ENCODE results near the gene PGAM5.

The PGAM5 gene

DNA sequence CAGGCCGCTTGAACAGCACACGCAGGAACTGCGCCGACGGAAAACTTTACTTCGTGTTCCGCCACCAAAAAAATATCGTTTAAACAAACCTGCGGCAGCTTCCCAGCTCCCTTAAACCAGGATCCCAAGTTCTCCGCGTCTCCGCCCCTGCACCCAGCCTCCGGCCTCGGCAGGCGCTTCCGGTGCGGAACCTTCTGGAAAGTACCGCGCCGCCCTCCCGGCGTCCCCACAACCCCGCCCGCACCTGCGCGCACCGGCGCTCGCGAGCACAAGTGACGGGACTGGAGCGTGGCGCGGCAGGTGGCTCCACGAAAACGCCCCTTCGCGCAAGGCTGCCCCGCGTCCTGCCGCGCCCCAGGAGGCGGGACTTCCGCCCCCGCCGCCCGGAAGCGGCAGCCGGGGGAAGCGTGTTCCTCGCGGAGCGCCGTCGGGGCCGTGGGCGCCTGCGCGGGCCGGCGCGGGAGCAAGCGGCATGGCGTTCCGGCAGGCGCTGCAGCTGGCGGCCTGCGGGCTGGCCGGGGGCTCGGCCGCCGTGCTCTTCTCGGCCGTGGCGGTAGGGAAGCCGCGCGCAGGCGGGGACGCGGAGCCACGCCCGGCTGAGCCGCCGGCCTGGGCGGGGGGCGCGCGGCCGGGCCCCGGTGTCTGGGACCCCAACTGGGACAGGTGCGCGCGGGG lies at the start of gene PGAM5:
Gene PGAM5 (plus strand): TSS at position 438 of the 675 bp plus-strand sequence. CDS start 35 bp downstream, at position 473.
- peak; percentile 81 for DNase-seq (ENCODE audit: low spot score)

DNA sequence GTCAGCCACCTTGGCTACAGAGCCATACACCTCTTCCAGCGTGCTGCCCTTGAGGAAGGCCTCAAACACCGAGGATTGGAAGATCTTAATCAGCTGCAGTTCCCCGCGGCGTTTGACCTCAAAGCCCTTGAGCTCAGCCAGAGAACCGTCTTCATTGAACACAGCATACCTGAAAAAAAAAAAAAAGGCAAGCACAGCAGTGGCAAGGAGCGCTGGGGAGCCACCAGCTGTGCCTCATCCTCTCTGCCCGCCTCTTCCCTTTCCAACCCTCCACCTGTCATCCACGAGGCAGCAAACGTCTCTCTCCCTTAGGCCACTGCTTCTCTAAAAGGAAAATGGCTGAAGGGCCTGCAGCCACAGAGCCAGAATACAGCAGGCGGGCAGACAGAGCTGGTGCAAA lies 49.6 kb upstream of the PGAM5 start:
- no peak for DNase-seq (ENCODE audit: low spot score)

DNA sequence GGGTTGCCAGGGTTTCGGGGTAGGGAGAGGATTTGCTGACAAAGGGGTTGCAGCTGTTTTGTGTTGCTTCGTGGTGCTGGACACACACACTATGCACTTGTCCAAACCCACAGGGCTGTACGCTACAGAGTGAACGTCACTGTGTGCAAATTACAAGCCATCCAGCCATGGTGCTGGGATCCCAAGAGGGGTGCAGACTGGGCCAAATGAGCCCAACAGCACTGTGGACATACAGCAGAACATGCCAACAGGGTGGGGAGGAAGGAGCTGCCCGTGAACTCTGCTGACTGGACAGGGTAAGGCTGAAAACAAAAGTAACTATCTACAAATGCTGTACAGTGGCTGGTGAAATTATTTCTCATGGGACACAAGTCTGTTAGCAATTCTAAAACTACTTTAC lies 48.7 kb upstream of the PGAM5 start:
- no peak for DNase-seq (ENCODE audit: low spot score)

DNA sequence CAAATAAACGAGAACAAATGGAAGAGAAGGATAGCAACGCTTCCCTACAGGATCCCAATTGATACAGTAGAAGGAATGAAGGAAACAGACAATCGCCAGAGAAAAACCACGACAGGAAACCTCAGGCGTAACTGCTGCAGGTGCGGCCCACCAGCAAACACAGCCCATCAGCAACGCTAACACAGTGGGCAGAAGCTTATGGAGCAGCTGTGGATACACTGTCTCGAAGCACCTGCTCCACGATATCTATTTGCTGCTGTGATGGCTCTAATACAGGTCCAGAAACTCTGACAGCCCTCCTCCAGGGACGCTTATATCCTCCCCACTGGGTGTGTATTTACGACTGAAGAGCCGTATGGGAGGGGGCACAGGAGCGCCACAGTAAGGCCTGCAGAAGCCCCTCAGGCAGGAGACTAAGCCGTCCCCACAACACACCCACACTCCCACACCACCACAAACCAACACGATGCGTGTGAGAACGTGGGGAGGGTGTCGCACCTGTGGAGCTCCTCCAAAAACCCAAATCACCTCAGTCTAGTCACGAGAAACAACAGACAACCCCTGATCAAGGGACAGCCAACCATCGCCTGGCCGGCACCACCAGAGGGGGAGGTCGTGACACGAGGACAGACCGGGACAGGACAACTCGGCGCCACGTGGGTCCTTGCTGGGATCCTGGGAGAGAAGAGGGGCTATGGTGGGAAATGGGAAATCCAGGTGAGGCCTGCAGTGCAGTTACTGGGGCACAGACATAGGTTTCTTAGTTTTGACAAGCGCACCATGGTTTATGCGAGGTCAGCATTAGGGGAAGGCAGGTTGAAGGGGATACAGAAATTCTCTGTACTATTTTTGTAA lies 47.5 kb upstream of the PGAM5 start:
- DNase-seq (ENCODE audit: low spot score), result no peak

DNA sequence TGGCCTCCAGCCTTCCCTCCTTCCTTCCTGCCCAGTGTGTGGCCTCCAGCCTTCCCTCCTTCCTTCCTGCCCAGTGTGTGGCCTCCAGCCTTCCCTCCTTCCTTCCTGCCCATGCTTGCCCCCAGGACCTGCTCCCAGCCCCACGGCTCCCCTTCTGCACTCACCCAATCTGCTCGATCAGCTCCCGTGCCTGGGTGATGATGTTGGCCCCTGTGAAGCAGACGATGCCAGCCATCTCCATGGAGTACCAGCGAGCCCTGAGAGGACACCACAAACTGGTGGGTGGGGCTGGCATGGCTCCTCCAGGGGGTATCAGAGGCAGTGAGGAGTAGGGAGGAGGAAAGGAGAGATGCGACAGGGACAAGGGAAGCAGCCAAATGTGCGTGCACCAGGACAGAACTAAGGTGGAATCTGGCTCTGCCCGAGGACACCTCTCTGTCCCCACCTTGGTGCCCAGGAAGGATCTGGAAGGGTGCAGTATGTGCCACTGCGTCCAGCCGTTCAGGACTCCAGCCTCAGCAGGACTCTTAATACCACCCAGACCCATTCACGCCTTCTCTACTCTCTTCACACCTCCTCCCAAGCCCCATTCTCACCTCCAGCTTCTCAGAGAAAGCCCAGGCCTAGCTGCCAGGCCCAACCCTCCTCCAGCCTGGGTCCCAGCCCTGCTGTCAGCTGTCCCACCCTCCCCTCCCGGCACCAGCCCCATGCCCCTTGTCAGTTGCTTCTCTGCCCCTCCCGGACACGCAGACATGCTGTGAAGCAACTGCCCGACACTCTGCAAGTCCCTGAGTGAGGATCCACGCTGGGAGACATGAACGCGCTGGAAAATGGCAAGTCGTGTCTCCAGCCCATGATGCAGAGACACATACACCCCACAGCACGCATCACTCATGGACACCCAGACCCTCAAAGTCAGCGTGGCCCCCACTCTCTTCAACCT lies 46.2 kb upstream of the PGAM5 start:
- no peak for DNase-seq (ENCODE audit: low spot score)

DNA sequence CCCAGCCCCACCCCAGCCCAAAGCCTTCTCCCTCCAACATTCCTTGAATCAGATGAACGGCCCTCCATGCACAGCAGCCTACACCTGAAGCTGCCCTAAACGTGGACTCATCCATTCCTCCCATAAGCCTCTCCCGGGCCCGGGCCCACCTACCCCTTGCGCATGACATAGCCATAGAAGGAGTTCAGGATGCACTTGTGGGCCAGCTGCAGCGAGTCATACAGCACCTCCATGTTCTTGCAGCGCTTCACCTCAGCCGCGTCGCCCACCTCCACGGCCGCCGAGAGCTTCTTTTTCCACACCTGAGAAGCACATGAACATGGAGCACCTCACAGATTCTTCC lies 45.5 kb upstream of the PGAM5 start:
- no peak for DNase-seq (ENCODE audit: low spot score)

DNA sequence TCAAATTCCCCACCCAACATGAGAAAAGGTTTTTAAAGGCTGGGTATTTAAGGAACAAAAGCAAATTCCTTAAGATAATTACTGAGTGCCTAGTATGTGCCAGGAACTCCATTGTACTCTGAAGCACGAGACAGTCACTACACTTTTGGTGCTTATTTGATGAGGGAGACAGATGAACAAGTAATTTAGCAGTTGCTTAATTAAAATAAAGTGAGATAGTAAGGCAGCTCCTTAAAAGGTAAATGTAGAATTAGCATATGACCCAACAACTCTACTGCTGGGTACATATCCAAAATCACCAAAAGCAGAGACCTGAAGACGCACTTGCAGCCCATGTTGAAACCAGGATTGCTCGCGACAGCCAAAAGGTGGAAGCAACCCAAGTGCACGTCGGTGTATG lies 44.8 kb upstream of the PGAM5 start:
- DNase-seq (ENCODE audit: low spot score), result no peak

DNA sequence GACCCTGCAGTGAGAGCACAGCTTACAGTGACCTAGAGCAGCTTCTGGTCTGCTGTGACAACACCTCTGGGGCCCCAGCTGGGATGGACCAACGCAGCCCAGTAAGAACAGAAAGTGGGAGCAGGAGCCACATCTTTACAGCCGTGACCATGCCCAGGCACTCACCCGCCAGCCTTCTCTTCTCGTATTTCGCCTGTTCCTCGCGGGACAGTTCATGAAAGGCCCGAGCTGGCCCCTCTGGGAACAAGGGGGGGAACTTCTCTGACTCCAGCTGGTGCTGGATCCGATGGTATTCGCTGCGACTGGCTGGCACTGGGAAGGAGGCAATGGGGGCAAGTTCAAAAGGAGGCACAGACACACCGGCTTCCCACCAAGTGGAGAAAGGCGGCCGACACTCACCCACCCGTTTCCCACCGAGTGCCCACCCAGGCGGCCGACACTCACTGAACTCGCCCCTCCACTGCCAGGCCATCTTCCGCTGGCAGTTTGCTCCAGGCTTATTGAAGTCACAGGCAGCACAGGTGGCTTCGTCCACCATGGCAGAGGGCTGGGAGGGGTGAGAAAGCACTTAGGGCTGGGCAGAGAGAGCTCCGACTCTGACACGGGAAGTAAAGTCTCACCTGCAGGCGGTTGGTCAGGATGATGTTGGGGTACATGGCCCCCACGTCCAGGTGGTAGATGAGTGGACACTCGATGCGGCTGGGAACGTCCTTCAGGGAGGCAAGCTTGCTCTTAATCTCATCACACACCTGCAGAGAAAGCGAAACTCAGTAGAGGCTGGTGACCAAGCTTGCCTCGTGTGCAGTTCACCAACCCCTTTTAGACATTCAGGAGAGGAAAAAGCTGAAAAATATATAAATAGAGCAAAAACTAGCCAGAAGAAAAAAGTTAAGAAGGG lies 42.2 kb upstream of the PGAM5 start:
- no peak for DNase-seq (ENCODE audit: low spot score)

DNA sequence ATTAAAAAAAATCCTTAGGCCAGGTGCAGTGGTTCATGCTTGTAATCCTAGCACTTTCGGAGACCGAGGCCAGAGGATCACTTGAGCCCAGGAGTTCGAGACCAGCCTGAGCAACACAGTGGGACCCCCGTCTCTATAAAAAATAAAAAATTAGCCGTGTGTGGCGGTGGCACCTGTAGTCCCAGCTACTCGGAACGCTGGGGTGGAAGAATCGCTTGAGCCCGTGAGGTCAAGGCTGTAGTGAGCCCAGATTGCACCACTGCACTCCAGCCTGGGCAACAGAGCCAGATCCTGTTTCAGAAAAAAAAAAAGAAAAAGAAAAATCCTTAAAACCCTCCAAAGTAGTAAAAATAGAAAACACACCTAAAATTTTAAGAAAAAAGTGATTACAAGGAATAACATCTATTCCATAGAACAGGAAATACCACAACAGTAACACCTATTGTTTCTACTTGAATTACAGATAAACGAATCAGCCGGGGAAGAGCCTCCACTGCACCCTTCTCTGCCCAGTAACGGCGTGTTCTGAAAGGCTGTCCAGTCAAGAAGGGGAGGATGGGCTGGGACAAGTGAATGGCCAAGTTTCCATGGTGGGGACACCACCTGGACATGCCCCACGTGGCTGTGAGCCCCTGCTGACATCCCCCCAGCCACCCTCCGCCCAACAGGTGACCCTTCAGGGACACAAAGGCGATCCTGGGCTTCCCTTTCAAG lies 41.3 kb upstream of the PGAM5 start:
- DNase-seq (ENCODE audit: low spot score), result no peak

DNA sequence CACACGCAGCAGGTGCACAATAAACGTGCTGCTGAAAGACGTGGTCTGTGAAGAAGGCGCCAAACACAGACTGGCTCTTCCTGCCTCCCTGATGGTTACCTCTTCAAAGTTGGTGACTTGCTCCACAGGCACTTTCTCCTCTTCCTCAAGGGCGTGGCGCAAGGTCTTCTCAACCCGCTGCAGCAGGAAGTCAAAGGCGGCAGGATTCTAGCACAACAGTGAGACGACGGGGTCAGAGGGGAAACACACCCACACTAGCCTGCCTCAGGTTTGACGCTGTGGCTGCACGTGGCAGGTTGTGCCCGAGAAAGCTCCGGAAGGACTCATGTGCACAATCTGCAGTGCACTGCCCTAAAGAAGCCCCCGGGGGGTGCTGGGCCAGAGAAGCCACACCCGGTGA lies 38.5 kb upstream of the PGAM5 start:
- no peak for DNase-seq (ENCODE audit: low spot score)

DNA sequence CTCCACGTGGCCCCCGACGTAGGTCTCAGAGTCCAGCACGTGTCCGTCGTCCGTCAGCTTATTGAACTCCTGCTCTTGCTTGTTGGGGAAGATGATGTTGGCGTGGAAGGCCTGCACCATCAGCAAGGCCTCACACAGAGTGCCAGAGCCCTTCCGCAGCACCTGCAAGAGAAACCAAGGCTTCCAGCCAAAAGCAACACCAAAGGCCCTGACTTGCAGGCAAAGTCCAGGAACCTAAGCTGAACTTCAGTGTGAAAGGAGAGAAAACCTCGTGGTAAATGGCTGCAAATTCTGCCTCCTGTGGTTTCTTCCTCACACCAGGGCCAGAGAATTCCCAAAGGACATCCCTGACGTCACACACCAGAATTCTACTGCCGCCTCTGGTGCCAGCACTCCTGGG lies 38.0 kb upstream of the PGAM5 start:
- DNase-seq (ENCODE audit: low spot score), result no peak

DNA sequence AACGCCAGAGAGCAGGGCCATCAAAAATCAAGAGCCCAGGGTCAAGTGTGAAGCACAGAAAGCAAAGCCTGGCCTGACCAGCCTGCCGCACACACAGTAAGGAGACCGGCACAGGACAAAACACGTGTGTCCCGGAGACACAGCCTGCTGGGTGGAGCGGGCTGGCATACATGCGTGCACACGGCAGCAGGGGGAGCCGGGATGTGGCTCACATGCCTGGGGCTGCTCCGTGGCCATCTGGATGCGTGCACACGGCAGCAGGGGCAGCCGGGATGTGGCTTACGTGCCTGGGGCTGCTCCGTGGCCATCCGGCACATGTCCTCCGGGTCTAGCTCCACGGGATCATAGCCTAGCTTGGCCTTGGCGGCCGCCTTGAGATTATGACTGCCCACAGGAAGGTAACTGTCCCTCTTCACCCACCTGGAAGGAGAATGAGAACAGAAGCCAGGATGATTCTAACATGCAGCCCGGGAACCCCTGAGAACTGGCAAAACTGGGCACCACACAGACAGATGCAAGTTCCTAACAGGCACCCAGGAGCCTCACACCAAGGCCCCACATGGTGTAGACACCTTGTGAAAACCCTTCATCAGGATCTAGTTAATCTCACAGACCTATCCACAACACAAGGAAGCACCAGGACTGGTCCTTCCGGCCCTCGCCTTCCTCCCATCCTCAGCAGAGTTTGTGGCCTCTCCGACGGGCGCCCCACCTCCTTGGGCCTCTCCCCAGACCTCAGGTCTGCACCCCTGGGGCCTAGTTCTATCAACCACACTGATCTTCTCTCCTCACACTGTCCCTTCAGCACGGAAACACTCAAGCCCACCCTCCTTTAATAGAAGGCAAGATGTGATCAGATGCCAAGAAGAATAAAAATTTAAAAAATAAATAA lies 37.1 kb upstream of the PGAM5 start:
- no peak for DNase-seq (ENCODE audit: low spot score)

DNA sequence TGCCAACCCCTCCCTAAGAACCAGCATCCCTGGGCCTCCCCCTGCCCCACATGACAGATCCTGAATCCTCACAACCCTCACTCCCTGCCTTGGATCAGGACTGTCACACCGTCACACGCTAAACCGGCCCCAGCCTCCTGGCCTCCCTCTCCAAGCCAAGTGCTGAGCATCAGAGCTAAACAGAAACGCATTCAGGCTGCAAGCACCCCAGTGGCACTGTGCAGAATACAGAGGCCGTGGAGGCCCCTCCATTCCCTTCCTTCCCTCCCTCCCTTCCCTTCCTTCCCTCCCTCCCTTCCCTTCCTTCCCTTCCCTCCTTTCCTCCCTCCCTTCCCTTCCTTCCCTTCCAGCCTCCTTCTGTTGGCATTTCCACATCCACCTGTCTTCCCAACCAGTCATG lies 36.1 kb upstream of the PGAM5 start:
- DNase-seq (ENCODE audit: low spot score), result no peak

DNA sequence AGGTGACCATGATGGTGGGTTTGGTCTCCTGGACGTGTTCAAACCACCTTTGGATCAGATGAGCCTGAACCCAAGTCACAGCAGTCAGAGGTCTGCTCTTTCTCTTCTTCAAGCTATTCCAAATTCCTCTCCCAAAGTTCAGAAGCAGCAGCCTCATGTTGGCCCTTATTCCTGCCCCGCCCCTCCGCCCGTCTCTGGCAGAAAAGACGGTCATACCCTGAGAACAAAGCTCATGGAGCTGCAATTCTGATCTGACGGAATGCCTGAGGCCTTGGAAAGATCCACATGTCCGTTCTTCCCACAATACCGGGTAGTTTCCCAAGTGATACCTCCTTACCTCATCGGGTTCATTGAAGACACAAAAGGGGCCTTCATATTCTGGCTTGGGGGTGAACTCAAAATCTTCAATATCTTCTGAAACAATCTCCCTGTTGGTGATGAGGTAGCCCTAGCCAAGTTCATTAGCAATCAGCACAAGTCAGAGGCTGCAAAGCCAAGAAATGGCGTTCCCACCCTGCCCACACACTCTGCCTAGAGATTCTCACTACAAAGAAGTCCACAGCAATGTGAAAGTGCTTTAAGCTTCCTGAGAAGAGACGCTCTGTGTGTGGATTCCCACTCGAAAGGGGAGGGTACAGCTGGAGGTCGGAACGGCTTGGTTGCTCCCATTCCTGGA lies 34.7 kb upstream of the PGAM5 start:
- DNase-seq (ENCODE audit: low spot score), result no peak

DNA sequence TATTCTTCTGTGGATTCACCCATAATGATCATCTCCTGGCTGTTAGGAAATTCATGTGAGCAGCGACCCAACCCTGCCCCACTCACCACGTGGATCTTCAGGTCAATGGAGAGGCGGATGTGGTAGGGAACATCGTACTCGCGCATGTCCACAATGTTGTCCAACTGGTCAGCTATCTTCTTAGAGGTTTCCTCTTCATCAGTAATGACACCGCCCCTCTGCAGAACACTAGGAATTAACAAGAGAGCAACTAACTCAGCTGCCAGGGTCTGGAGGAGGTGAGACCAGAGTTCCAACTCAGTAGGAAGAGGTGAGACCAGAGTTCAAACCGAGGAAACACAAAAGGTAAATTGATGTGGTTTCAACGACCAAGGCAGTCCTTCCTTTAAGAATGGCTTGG lies 33.1 kb upstream of the PGAM5 start:
- no peak for DNase-seq (ENCODE audit: low spot score)

DNA sequence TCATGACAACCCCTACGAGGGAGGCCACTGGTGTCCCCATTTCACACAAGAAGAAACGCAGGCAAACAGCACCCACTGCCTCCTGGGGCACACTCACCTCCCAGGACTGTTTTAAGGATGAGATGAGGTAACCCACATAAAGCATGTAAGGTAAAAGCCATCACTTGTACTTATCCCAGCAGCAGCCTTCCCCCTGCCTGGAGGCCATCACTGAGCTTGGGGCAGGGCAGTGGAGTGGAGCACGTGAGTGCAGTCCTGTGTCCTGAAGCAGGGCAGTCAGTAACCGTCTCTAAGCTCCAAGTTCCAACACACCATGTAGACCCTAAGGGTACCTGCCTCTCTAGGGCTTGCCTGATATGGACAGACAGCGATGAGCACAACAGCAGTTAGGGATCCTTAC lies 25.2 kb upstream of the PGAM5 start:
- no peak for DNase-seq (ENCODE audit: low spot score)

DNA sequence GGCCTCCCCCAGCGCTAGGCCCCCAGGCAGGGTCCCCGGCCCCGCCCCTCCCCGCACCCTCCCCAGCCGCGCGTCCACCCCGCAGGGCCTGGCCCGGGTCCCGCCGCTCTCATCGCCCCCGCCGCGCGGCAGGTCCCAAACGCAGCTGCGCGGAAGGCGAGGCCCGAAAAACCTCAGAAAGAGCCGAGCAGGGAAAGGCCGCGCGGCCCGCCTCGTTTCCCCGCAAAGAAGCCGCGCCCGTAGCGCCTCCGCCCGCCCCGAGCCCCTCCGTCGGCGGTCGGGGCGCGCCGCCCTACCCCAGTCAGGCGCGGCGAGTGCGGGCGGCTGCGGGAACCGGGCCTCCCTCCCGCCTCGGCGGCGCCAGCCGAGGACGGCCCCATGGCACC lies 23.8 kb upstream of the PGAM5 start:
- DNase-seq (ENCODE audit: low spot score), result no peak

DNA sequence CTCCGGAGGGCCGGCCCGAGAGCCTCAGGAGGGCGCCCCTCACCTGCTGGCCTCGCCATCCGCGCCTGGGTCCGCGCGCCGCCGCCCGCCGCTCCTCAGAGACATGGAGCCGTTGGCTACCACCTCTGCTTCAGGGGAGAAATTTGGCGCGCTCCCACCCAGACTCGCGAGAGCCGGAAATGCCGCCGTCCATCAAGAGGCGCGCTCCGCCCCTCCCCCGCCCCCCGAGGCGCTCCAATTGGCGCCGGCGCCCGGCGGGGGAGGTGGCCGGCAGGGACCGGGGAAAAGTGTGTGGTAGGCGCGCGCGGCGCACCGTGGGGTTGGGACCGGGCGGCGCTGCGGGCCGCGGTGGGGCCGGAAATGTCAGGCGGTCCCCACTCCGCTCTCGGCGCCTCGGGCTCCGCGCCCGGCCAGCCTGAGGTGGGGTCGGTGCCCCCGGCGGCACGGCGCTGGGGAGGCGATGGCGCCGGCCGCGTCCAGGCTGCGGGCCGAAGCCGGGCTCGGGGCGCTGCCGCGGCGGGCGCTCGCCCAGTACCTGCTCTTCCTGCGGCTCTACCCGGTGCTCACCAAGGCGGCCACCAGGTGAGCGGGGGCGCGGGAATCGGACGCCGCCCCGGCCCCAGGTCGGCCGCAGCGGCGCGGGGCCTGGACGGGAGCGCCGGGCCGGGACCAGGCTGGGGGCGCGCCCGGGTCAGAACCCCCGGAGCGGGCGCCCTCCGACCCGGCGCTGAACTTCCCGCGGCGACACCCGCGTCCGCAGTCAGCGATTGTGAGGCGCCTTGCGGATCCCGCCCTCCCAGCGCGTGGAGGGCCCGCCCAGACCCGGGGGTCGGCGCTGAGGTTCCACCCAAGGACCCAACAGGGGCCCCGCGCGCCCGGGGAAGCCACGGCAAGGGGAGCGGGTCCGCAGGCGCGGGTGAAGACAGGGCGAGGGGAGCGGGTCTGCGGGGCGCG lies 23.2 kb upstream of the PGAM5 start, which contains the start of the genes POLE and PXMP2:
Gene POLE (minus strand): TSS at position 132 of the 954 bp plus-strand sequence. CDS start 27 bp downstream, at position 105.
Gene PXMP2 (plus strand): TSS at position 377 of the 954 bp plus-strand sequence. CDS start 84 bp downstream, at position 461.
- DNase-seq (ENCODE audit: low spot score), result peak; percentile 89

Measured in cerebellar cortex (tissue), 1 donor.